Measurements from ENCODE around the gene DOK1. TPM values are rescaled to one million over a fixed set of nuclear protein-coding genes. Genes with fewer than 3 reads are reported as not detected.

DOK1 gene
- total RNA-seq, 1 donor from 2014 or later: 23.6 TPM

GRCh38 chr2:74573747-74574562 lies 19.4 kb downstream of the DOK1 start:
- TF ChIP-seq CTCF (IDR thresholded peaks at IDR 0.05; ENCODE audit: insufficient read depth, low read length, poor library complexity, severe bottlenecking): no peak
- H3K4me3 ChIP-seq (ENCODE audit: low read depth, low read length): no peak overlapping the region
- no peak for DNase-seq (ENCODE audit: low read depth)
- H3K36me3 ChIP-seq (ENCODE audit: control insufficient read depth, insufficient read depth, low read length): no peaks in the 10 kb centered on the region
- no peaks in the 10 kb centered on the region for H3K27me3 ChIP-seq (ENCODE audit: control insufficient read depth, insufficient read depth, low read length)

- Histone ChIP-seq H3K36me3 (ENCODE audit: control insufficient read depth, insufficient read depth, low read length) (no peaks in the 10 kb centered on the region), H3K27me3 (ENCODE audit: control insufficient read depth, insufficient read depth, low read length) (no peaks in the 10 kb centered on the region), H3K4me3 (ENCODE audit: low read depth, low read length) (no peak overlapping the region)
- TF ChIP-seq CTCF (IDR thresholded peaks at IDR 0.05; ENCODE audit: insufficient read depth, low read length, poor library complexity, severe bottlenecking): no peak
- no peak for DNase-seq (ENCODE audit: low read depth)
Measured at GRCh38 chr2:74575320-74575719, 20.8 kb downstream of the DOK1 start.

GRCh38 chr2:74576211-74576862 lies 21.8 kb downstream of the DOK1 start:
- DNase-seq (ENCODE audit: low read depth): no peak
- no peak for TF ChIP-seq CTCF (IDR thresholded peaks at IDR 0.05; ENCODE audit: insufficient read depth, low read length, poor library complexity, severe bottlenecking)

GRCh38 chr2:74576863-74577229 lies 22.3 kb downstream of the DOK1 start:
- DNase-seq (ENCODE audit: low read depth): no peak
- Histone ChIP-seq H3K27me3 (ENCODE audit: control insufficient read depth, insufficient read depth, low read length) (no peaks in the 10 kb centered on the region), H3K4me3 (ENCODE audit: low read depth, low read length) (no peak overlapping the region), H3K36me3 (ENCODE audit: control insufficient read depth, insufficient read depth, low read length) (no peaks in the 10 kb centered on the region)
- no peak for TF ChIP-seq CTCF (IDR thresholded peaks at IDR 0.05; ENCODE audit: insufficient read depth, low read length, poor library complexity, severe bottlenecking)

More at GRCh38 chr2:74576211-74576862, 21.8 kb downstream of the DOK1 start:
- H3K4me3 ChIP-seq (ENCODE audit: low read depth, low read length): no peak overlapping the region
- no peaks in the 10 kb centered on the region for H3K27me3 ChIP-seq (ENCODE audit: control insufficient read depth, insufficient read depth, low read length)
- no peaks in the 10 kb centered on the region for H3K36me3 ChIP-seq (ENCODE audit: control insufficient read depth, insufficient read depth, low read length)

GRCh38 chr2:74577448-74577847 lies 22.9 kb downstream of the DOK1 start:
- DNase-seq (ENCODE audit: low read depth): no peak
- Histone ChIP-seq H3K4me3 (ENCODE audit: low read depth, low read length) (no peak overlapping the region), H3K27me3 (ENCODE audit: control insufficient read depth, insufficient read depth, low read length) (no peaks in the 10 kb centered on the region), H3K36me3 (ENCODE audit: control insufficient read depth, insufficient read depth, low read length) (no peaks in the 10 kb centered on the region)
- TF ChIP-seq CTCF (IDR thresholded peaks at IDR 0.05; ENCODE audit: insufficient read depth, low read length, poor library complexity, severe bottlenecking): no peak
